Raji (cell line): ENCODE measurements around the gene HECA.

Source experiments
- POLR2A ChIP-seq: IDR thresholded peaks from 2 replicates; pipeline ENCODE4 v1.6.1; 2011; ENCODE audit warnings: low read depth, low read length, control low read depth; ENCODE audit not compliant: insufficient read depth

Gene HECA

DNA sequence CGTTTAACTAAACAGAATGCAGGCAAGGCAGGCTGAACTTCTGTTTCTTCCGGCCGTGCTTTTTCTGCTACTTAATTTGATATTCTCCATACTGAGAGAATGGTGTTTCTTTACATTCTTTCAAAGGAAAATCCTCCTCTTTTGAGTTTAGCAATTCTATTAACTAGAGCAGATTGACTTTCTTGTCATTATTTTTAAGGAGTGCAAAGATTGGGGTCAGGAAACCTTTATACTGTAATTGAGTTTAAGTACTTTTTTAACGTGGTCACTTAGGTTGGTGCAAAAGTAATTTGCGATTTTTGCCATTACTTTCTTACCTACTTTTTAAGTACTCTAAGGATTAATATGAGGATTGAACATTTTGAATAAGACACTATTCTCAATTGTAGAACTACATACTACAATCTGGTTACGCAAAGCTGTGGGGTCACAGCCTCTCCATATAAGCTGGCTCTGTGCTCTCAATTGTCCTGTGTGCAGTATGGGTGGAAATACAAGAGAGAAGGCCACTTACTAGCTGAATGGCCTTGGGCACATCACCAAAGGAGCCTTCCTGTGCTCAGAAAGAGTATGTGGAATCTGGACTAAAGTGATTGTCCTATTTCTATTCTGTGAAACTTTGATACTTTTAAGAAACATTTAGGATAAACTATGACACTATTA lies 16.7 kb downstream of the HECA start:
- no peak for TF ChIP-seq POLR2A

DNA sequence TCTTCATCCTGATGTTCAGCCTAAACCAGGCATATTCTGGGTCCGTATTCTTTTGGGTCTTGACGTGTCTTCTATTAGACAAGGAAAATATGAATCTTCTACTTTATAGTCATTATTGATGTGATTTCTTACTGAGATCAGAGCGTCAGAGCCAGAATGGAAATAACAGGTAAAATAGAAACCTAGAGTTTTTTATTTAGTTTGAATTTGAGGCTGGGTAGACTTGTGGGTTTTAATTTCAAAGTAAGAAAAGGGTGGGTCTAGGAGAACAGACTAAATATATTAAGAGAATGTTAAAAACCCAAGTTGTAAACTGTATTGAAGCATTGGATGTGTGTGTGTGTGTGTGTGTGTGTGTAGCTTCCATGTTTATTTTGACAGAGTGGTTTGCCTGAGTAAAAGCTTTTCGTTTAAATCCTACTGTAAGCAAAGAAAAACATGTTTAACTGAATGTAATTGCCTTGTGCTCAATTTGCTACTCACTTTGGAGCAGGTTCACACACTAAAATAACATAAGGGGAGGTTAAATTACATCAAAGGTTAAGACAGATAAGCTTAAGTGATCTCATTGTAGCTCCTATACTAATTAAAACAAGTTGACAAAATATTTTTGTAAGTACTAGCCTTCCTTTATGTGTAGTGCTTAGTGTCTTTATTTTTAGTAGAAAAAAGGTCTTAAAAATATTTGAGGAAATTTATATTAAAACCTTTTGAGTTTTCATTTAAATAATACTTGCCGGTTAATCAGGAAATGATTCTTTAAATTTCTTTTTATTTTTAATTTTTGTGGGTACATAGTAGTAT lies 17.4 kb downstream of the HECA start:
- TF ChIP-seq POLR2A: no peak

DNA sequence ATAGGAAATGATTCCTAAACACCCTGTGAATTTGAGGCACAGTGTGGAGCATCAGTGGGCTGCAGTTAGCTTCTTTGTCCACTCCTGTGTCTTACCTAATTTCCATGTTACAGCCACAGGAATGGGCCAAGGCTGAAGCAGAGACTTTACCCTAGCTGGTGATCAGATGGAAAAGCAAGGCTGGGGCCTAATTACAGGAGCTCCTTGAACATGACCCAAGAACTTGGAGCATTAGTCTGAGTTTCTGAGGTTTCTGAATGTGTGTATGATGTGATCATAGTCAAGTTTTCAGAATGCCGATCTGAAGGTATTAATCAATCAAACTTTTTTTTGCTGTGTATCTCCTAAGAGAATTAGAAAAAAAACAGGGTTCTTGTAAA lies 18.0 kb downstream of the HECA start:
- TF ChIP-seq POLR2A: no peak

DNA sequence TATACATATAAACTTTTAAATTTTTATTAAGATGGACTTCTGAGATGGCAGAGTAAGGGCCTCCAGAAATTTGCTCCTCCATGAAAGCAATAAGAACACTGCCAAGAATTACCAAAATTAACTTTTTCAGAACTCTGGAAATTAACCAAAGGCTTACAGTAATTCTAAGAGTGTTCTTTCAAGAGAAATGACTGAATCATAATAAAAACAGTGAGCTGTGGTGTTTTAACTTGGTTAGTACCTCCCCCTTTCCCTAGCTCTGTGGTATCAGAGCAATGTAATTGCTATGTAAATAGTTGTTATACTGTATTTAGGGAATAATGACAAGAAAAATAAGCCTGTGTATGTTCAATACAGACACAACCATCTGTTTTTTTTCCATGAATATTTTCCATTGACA lies 19.0 kb downstream of the HECA start:
- no peak for TF ChIP-seq POLR2A

DNA sequence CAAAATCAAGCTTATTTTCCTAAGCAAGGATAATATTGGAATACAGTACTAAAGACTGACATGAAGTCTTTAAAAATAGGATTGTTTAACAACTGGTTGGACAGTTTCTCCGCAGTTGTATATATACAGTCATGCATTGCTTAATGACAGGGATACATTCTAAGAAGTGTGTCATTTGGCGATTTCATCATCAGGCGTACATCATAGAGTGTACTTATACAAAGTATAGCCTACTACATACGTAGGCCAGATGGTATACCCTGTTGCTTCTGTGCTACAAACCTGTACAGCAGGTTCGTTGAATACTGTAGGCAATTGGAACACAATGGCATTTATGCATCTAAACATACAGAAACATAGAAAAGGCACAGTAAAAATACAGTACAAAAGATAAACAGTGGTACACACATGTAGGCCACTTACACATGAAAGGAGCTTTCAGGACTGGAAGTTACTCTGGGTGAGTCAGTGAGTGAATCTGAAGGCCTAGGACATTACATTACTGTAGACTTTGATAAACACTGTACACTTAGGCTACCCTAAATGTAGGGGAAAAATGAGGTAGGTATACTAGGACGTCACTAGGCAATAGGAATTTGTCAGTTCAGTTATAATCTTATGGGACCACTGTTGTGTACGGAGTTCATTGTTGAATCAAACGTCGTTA lies 20.1 kb downstream of the HECA start:
- TF ChIP-seq POLR2A: no peak

DNA sequence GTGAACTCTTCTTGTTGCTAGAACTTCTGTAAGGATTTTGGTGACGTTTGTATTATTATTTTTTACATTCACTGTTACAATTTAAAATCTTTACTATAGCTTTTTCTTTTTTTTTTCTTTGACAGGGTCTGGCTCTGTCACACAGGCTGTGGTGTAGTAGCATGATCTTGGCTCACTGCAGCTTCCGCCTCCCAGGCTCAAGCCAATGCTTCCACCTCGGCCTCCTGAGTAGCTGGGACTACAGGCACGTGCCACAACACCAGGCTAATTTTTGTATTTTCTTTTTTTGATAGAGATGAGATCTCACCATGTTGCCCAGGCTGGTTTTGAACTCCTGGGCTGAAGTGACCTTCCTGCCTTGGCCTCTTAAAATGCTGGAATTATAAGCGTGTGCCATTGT lies 21.2 kb downstream of the HECA start:
- TF ChIP-seq POLR2A: no peak

DNA sequence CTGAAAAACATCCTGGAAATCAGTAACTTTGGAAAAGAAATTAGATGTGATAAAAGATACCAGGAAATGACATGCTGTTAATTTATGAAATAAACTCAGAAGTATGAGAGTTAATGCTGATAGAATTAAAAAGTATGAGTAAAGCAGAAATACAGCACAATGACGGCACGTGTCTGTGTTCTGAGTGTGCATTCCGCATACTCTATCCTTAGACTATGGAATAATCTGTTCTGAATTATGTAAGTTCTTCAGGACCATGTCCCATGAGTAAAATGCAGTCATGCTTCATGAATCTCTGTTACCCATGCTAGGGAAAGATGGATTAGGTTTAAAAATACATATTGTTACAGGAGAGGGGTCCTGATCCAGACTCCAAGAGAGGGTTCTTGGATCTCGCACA lies 21.7 kb downstream of the HECA start:
- no peak for TF ChIP-seq POLR2A

DNA sequence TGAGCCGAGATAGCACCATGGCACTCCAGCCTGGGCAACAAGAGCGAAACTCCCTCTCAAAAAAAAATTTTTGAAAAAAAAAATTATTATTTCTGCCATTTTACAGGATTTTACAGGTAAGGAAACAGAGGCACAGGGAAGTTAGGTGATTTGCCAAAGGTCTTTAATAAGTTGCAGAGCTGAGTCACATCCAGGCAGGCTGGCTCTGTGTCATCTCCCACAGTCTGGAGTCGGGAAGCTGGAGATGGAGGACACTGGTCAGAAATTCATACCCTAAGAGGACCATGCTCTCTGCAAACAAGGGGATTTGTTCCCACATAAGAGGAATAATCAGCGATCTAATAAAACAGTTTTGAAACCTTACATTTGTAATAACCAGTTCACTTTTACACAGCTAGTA lies 24.1 kb downstream of the HECA start:
- TF ChIP-seq POLR2A: no peak

DNA sequence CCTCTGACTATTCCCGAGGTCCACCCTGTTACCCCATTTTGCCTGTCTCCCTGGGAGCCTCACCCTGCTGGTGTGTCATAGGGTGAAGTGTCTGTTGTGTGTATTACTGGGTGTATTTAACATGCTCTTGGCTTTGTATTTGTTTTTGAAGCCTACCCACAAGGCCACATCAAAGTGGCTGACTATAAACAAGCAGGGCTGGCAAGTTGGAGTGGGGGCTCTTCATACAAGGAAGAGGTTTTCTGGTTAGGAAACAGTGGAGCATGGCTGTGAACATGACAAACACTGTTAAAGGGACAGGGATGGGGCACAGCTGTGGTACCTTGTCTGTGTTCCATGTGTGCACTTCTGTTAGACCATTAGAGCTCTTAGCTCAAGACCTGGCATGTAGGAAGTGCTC lies 26.3 kb downstream of the HECA start:
- TF ChIP-seq POLR2A: no peak

DNA sequence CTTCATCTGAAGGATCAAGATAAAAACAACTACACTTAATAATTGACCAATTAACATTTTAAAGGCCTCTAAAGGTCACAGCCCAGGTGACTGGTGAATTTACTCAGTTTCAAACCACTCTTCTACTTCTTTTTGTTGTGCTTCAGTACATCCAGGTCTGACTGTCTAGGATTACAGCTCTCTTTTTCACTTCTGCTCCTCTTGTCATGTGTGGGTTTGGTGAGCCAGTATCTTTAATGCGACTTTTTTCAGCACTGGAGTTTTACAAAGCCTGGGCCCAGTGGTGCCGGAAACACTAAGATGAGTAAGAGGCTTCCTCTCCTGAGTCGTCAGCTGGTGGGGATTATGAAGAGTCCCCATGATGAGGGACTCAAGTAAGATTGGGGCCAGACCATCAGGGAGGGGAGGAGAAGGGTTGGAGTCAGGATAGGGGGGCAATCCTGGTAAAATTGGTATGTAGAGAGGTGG lies 27.0 kb downstream of the HECA start:
- no peak for TF ChIP-seq POLR2A

DNA sequence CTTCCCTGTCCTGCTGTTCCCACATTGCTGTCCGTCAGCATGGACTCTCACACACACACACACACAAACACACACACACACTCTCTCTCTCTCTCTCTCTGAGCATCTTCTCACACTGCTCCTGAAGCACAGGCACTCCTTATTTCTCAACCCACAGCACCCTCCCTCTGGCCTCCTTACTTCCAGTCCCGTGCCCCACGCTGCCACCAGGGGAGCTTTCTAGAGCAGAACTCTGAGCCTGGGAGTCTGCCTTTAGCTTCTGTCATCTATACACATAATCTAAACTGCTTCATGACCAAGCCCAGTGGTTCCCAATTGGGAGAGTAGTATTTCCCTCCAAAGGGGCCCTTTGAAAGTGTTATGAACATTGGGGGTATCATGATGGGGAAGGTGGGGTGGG lies 29.1 kb downstream of the HECA start:
- TF ChIP-seq POLR2A: no peak

DNA sequence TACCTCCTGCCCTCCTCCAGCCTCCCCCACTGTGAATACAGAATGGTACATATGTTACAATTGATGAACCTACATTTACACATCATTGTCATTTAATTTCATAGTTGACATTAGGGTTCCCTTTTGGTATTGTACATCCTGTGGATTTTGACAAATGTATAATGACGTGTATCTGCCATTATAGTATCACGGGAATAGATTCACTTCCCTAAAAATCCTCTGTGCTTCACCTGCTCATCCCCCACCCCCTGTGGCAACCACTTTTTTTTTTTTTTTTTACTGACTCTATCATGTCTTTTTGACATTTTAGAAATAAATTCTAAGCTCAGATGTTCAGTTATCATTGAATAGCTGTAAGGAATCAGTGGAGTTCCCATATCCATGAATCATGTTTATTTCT lies 30.4 kb downstream of the HECA start:
- no peak for TF ChIP-seq POLR2A

DNA sequence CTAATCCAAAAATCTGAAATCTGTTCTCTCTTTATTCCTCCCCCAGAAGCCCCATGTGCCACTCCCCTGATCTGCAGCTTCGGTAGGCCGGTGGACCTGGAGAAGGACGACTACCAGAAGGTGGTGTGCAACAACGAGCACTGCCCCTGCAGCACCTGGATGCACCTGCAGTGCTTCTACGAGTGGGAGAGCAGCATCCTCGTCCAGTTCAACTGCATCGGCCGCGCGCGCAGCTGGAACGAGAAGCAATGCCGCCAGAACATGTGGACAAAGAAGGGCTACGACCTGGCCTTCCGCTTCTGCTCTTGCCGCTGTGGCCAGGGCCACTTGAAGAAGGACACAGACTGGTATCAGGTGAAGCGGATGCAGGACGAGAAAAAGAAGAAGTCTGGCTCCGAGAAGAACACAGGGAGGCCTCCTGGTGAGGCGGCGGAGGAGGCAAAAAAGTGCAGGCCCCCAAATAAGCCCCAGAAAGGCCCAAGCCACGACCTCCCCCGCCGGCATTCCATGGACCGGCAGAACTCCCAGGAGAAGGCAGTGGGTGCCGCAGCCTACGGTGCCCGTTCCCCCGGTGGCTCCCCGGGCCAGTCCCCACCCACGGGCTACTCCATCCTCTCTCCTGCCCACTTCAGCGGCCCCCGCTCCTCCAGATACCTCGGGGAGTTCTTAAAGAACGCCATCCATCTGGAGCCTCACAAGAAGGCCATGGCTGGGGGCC lies 31.5 kb downstream of the HECA start:
- TF ChIP-seq POLR2A: no peak

DNA sequence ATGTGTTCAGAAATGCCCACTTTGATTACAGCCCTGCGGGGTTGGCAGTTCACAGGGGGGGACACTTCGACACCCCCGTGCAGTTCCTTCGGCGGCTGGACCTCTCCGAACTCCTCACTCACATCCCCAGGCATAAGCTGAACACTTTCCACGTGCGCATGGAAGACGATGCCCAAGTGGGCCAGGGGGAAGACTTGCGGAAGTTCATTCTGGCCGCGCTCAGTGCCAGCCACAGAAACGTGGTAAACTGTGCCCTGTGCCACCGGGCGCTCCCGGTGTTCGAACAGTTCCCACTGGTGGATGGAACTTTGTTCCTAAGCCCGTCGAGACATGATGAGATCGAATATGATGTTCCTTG lies 32.1 kb downstream of the HECA start:
- no peak for TF ChIP-seq POLR2A

DNA sequence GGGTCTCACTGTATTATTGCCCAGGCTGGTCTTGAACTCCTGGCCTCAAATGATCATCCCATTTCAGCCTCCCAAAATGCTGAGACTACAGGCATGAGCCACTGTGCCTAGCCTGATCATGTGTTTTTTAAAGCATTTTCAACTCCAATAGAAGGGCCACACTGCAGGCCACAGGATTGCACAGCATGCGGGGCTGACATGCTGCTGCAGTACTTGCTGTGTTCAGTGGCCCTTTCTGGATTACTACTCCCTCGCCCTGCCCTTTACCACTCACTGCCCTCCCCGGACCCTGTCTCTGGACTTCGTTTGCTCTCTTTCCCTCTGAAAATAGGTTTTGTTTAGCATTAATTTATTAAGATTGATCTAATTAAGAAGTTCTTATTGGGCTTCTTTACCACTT lies 37.3 kb downstream of the HECA start:
- no peak for TF ChIP-seq POLR2A

DNA sequence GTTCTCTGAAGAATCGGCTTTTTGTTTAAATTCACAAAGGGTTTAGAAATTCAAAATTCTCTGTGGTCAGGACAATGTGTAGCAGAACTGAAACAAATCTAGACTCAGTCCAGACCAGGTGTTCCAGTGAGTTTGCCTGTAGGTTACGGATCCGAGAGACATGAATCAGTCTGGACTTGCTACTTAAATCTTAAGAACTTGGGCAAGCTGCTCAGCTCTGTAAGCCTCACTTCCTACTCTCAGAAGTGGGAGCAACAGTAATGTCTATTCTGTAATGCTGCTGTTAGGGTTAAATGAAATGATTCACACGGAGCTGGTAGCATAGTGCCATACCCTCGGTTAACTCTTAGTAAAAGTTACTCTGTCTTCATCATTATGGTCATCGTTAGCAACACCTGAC lies 37.7 kb downstream of the HECA start:
- TF ChIP-seq POLR2A: no peak

DNA sequence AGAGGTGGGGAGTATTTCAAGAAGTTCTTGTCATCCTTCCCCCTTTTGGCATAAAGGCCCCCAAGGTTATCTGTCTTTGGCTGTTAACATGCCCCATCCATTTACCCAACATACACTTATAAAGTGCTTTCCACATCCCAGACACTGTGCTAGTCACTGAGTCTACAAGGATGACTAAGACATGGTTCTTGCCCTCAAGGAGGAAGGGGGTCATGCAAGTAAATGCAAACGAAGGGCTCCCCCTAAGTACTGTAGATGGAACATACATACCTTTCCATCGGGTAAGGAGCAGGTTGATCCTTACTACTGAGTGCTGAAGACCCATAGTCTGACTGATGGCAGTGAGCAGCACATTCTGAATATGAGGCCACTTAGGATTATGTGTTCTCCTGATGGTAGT lies 38.3 kb downstream of the HECA start:
- no peak for TF ChIP-seq POLR2A
